Retinal pigment epithelial cell (primary cell): ENCODE results near the gene NKIRAS1.

ENCODE experiments used
- DNase-seq: peaks from one replicate; pipeline ENCODE4 v3.0.0-alpha.2; 2010; ENCODE audit warnings: low read depth
- H3K4me3 ChIP-seq: 2 replicates; pipeline ENCODE4 v1.5.1; 2011; ENCODE audit warnings: mild to moderate bottlenecking, low read length, control low read depth, moderate library complexity
- TF ChIP-seq, protein P1 (sequence below): conservative IDR thresholded peaks from 2 replicates; pipeline ENCODE4 v1.5.1; 2011; ENCODE audit warnings: low read depth, low read length, control low read depth, inconsistent platforms

NKIRAS1 gene

DNA sequence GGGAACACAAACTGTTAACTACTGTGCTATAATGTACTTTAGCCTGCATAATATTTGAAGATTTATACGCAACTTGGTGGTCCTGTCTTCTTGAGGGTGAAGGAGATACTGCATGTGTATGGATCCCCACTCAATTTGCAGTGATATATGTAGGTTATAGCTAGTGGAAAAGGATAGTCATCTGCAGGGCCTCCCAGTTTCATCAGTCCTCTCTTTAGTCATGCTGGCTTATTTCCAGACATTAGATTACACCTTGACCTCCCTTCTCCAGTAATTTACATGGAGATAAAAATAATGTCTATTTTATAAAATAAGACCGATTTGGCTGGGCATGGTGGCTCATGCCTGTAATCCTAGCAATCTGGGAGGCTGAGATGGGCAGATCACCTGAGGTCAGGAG, 32.0 kb upstream of the NKIRAS1 start:
- TF ChIP-seq, protein P1, sequence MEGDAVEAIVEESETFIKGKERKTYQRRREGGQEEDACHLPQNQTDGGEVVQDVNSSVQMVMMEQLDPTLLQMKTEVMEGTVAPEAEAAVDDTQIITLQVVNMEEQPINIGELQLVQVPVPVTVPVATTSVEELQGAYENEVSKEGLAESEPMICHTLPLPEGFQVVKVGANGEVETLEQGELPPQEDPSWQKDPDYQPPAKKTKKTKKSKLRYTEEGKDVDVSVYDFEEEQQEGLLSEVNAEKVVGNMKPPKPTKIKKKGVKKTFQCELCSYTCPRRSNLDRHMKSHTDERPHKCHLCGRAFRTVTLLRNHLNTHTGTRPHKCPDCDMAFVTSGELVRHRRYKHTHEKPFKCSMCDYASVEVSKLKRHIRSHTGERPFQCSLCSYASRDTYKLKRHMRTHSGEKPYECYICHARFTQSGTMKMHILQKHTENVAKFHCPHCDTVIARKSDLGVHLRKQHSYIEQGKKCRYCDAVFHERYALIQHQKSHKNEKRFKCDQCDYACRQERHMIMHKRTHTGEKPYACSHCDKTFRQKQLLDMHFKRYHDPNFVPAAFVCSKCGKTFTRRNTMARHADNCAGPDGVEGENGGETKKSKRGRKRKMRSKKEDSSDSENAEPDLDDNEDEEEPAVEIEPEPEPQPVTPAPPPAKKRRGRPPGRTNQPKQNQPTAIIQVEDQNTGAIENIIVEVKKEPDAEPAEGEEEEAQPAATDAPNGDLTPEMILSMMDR: no peak
- DNase-seq: no peak

DNA sequence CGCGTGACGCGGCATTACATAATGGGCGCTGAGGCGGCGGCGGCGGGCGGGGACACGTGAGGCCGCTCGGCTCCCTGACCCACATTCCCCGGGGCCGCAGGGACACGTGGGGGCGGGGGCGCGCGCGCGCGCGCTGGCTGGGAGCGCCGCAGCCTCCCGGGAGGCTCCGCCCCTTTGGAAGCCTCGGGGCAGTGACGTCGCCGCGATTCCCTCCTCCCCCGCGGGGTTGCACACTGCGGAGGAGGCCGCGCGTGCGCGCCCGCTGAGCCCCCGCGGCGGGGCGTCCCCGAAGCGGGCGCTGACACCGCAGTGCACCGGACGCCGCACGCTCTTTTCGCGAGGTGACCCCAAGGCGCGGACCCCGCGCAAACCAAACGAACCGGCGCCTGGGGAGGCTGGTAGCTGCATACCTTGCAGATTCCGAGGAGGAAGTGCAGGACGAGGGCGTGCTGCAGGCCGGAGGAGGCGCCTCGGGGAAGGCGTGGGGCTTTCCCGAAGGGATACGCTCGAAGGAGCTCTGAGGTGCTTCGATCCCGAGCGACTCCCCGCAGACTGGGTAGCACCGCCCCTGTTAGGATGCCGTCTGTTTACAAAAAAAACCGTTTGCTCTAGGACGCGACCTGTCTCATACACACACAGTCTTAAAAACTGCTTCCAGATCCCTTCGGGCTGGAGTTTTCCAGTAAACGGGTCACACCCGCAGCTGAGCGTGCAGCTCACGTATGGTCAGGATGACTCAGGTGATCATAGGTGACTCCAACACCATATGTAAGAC, 29.3 kb upstream of the NKIRAS1 start:
- TF ChIP-seq, protein P1: no peak
- H3K4me3 ChIP-seq: peak overlapping the region; percentile 70
- DNase-seq: peak; percentile 72

More for the DNA sequence above, 32.0 kb upstream of the NKIRAS1 start:
- no peak overlapping the region for H3K4me3 ChIP-seq

DNA sequence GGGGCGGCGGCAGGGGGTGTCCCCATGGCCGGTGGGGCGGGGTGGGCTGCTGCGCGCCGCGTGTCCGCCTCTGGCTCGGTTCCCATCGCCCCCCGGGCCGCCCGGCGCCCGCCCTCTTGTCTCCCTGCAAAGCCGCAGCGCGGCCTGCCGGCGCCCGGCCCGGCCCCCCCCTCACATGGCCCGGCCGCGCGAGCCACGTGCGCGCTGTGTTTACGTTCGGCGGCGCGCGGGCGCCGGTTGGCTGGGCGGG, 28.8 kb upstream of the NKIRAS1 start:
- no peak for DNase-seq
- TF ChIP-seq, protein P1: no peak
- peak overlapping the region; percentile 49 for H3K4me3 ChIP-seq

DNA sequence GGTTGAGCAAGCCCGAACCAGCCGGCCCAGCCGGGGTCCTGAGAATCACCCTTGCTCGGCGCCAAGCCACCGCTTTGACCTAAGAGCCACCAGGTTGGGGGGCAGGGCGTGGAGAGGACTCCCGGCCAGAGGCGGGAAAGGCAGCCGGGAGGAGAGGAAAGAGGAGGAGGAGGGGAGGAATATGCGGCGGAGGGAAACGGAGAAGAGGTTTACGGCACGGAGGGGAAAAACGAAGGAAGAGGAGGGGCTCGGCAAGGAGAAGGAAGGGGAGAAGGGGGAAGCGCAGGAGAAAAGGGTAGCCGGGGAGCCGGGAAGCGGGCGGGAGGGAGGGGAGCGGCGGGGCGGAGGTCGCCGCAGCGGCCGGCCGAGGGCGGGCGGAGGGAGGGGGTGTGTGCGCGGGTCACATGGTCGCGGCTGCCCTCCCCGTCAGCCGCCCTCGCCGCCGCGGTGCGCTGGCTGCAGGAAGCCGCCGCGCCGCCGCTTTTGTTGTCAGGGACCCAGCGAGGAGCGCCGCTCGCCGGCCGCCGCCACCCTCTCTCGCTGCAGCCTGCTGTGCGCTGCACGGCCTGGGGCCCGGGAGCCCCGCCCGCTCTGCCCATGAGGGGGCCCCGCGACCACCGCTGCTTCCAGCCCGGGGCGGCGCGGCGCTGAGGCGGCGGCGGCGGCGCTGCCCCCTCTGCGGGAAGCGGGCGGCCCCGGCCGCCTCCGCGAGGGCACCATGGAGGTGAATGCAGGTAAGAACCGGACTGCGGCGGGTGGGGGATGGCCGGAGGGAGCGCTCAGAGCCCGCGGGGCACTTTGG, 28.3 kb upstream of the NKIRAS1 start, which contains the start of gene NR1D2:
Gene NR1D2, plus strand, starts transcription at position 426 of the 802 bp plus-strand sequence. Its CDS starts 293 bp downstream, at position 719.
- peak; percentile 39 for DNase-seq
- TF ChIP-seq, protein P1: no peak
- peak within 1 kb of the TSS; percentile 75 for H3K4me3 ChIP-seq

DNA sequence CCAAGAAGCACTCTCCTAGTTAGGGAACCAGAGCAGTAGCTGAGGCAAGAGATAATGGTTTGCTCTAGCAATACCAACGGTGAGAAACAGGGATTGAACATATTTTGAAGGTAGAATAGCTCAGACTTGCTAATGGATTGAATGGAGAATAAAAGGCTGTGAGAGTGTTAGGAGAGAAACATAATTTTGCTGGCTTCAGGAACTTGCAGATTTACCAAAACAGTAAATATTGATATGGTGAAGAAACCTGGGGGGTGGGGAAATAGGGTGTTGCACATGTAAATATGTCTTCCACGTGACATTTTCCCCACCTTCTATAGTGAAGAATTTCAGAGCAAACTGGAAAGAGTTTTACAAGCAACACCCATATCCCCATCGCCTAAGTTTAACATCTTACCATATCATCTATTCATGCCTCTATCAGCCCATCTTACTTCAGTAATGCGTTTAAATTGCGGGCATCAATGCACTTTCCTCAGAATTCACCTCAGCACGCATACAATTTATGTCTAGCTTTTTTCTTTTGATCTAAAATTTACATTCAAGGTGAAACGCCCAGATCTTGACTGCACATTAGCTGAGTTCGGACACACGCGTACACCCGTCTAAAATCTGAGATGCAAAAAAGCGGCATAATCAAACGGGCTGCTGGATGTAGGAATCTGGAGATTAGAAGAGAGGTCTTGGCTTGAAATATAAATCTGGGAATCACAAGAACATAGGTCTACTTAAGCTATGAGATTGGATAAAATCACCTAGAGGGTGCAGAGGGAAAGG, 27.4 kb upstream of the NKIRAS1 start:
- DNase-seq: no peak
- TF ChIP-seq, protein P1: no peak
- H3K4me3 ChIP-seq: peak overlapping the region; percentile 75

DNA sequence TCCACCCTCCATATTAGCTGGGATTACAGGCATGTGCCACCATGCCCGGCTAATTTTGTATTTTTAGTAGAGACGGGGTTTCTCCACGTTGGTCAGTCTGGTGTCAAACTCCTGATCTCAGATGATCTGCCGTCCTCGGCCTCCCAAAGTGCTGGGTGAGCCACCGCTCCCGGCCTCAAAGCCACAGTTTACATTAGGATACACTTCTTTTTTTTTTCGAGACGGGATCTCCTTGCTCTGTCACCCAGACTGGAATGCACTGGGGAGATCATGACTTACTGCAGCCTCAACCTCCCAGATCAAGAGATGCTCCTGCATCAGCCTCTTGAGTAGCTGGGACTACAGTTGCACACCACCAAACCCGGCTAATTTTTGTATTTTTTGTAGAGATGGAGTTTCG, 25.8 kb upstream of the NKIRAS1 start:
- TF ChIP-seq, protein P1: no peak
- no peak for DNase-seq
- H3K4me3 ChIP-seq: no peak overlapping the region
